Mucosa of descending colon (tissue), 3 donors: ENCODE measurements around the gene MECP2. TPM values are rescaled to one million over a fixed set of nuclear protein-coding genes. Genes with fewer than 3 reads are reported as not detected.

ENCODE experiments used
- ATAC-seq: fragments of 200-7000 bp; cut with Tn5 transposase; one replicate; pipeline ENCODE4 v1.9.1; 2020; ENCODE audit warnings: mild to moderate bottlenecking, moderate library complexity
- DNase-seq, 3 donors: peaks; one replicate each; pipeline ENCODE4 v3.0.0-alpha.2; 2020
- H3K36me3 ChIP-seq: fragments of 200-600 bp; one replicate; pipeline ENCODE4 v1.8.0; 2021; ENCODE audit warnings: low read depth, mild to moderate bottlenecking
- H3K4me1 ChIP-seq: fragments of 200-600 bp; one replicate; pipeline ENCODE4 v1.8.0; 2021; ENCODE audit warnings: low read depth, mild to moderate bottlenecking
- H3K4me3 ChIP-seq: fragments of 200-600 bp; one replicate; pipeline ENCODE4 v1.8.0; 2021; ENCODE audit warnings: mild to moderate bottlenecking
- H3K9me3 ChIP-seq: fragments of 200-600 bp; one replicate; pipeline ENCODE4 v1.8.0; 2021; ENCODE audit warnings: mild to moderate bottlenecking
- intact Hi-C, 2 donors: fragments of 100-400 bp; cut with DNase I in 1 of 2; cut with micrococcal nuclease in 1 of 2; formaldehyde crosslinking; loops; one replicate each; pipeline versions ENCODE4 v1.11.0 to v1.11.1; 2022; cut with DNase I, micrococcal nuclease
- total RNA-seq, 3 donors: library from RNA; stranded (reverse); fragmentation: NEBNext Ultra II Directional in 2 of 3; extraction: Animal tissue kit (Norgen Biotek cat#: 25700) in 2 of 3; gene quantifications; one replicate each; pipeline versions ENCODE4 v1.2.1 to v1.2.4, GENCODE V29; 2021 to 2023
- TF ChIP-seq, protein P1 (sequence below): fragments of 200-600 bp; IDR thresholded peaks from one replicate; pipeline ENCODE4 v1.8.0; 2022; ENCODE audit warnings: antibody characterized with exemption, mild to moderate bottlenecking
- donor health status: DM: no; HTN: no; CAD: no; lungs with moderate emphysema.
- donor health status: DM: no; HTN: no; CAD: no.
- donor health status: DM: no; HTN: yes; CAD: no.

Gene MECP2
- total RNA-seq, 3 donors from 2014 or later, result 33.5 to 55.6 (median 35.6) TPM

DNA sequence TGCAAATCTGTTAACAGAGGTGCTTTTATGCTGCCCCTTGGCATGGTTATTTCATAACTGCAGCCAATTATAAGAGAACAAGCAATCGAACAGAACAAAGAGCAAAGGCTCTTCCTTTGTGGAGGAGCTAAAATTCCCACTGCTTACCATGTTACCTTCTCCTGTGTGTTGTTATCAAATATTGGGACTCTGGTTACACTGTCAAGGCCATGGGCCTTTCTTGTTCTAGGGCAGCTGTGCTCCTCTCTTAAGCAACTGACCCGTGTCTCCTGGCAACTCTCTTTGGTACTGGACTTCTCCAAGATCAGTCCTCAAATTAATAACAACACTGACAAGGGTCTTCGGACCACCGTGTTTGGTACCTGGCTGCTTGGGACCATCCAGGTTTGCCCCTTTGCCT, 34.4 kb upstream of the MECP2 start:
- TF ChIP-seq, protein P1, sequence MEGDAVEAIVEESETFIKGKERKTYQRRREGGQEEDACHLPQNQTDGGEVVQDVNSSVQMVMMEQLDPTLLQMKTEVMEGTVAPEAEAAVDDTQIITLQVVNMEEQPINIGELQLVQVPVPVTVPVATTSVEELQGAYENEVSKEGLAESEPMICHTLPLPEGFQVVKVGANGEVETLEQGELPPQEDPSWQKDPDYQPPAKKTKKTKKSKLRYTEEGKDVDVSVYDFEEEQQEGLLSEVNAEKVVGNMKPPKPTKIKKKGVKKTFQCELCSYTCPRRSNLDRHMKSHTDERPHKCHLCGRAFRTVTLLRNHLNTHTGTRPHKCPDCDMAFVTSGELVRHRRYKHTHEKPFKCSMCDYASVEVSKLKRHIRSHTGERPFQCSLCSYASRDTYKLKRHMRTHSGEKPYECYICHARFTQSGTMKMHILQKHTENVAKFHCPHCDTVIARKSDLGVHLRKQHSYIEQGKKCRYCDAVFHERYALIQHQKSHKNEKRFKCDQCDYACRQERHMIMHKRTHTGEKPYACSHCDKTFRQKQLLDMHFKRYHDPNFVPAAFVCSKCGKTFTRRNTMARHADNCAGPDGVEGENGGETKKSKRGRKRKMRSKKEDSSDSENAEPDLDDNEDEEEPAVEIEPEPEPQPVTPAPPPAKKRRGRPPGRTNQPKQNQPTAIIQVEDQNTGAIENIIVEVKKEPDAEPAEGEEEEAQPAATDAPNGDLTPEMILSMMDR, result no peak
- ATAC-seq (no peak), DNase-seq (peak in 1 of 3 donors; percentile 6)
- no peaks in the 10 kb centered on the region for H3K36me3 ChIP-seq
- no peaks in the 10 kb centered on the region for H3K4me1 ChIP-seq
- no peak overlapping the region for H3K4me3 ChIP-seq
- H3K9me3 ChIP-seq, result no peaks in the 10 kb centered on the region
- intact Hi-C loops, result no loop called here

DNA sequence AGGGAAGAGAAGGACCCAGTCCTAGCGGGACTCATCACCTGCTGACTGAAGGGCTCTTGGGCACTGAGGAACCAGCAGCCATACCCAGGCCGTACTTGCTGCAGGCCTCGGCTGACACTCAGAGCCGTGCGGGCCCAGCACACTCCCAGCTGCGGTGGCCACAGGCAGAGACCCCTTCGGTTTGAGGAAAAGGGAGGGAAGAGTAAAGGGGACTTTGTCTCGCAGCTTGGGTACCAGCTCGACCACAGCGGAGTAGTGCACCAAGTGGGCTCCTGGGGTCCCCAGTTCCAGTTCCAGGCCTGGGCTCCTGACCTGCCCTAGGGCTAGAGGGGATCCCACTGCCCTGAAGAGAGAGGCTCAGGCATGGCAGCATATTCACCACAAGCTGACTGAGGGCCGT, 28.6 kb upstream of the MECP2 start:
- no peak for ATAC-seq
- no peak overlapping the region for H3K4me3 ChIP-seq
- TF ChIP-seq, protein P1, result no peak
- no peak for DNase-seq
- H3K36me3 ChIP-seq, result no peaks in the 10 kb centered on the region
- intact Hi-C loops, result no loop called here
- no peaks in the 10 kb centered on the region for H3K9me3 ChIP-seq
- H3K4me1 ChIP-seq, result no peaks in the 10 kb centered on the region

DNA sequence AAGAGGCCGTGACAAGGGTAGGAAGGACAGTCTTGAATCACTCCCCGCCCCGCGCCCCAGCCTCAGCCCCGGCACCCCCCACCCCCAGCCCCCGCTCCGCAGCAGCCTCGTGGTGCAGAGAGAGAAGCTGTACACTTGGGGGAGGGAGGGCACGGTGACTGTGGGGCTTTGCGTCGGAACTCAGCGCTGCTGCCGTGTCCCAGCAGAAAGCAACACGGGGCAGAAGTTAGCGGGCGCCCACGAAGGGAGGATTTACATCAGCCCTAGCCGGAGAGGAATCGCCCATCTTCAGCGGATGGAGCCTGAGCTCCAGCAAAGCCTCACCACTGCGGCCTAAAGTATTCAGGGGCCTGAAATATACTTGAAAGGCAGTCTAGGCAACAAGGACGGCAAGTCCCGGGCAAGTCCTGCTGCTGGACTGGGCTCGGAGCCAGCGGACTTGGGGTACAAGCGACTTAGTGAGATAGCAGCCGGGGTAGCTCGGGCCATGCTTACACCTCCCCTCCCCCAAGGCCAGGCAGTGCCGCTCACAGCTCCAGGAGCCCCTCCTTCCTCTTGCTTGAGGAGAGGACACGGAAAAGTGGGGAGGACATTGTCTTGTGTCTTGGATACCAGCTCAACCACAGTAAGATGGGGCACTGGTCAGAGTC, 28.0 kb upstream of the MECP2 start:
- DNase-seq (no peak), ATAC-seq (no peak)
- no peaks in the 10 kb centered on the region for H3K4me1 ChIP-seq
- intact Hi-C loops, result no loop called here
- no peaks in the 10 kb centered on the region for H3K36me3 ChIP-seq
- H3K9me3 ChIP-seq, result no peaks in the 10 kb centered on the region
- no peak overlapping the region for H3K4me3 ChIP-seq
- TF ChIP-seq, protein P1, result no peak

DNA sequence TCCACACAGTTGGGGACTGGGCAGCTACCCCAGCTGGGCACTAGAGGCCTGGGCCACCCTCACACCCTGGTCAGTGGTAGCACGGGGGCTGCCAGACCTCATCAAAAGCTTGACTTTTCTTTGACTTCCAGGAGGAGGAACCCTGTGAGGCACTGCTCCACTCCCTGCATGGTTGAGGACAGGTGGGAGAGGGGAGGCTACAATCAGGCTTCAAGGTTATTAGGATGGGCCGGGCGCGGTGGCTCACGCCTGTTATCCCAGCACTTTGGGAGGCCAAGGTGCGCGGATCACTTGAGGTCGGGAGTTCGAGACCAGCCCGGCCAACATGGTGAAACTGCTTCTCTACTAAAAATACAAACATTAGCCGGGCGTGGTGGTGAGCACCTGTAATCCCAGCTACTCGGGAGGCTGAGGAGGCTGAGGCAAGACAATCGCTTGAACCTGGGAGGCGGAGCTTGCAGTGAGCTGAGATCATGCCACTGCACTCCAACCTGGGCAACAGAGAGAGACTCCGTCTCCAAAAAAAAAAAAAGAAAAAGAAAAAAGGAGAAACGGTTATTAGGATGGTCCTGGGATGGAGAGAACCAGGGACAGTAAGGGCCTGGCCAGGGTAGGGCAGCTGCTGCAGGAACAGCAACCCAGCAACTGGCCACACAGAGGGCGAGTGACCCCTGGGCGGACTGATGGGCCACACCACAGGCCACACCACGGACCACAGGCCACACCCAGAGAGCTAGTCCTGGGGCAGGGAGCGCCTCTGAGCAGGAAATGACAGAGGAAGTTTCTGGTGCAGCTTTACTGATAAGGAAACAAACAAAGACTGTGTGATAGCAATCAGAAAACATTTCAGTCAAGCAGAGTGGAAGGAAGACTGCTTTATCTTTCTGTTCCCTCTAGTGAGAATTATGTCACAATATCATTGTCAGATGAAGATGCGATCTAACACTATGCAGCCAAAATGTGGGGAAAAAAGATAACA, 26.0 kb upstream of the MECP2 start:
- intact Hi-C loops, result no loop called here

DNA sequence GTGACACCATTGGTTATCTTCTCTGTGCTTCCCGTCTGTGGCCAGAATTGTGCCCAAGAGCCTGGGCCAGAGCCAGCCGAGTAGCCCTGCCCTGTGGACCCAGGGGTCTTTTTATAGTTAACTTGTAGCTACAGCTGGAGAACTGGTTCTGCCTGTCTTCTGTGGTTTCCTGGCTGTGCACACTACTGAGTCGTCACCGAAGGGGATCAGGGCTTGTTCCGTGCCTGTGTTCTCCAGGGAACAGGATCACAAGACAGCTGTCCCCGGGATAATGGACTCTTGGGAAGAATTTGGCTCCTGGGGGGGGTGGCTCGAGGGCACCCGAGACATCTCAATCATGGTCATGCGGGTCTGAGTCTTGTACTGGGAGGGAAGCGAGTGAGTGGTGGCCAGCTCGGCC, 24.4 kb upstream of the MECP2 start:
- Histone ChIP-seq H3K4me1 (no peaks in the 10 kb centered on the region), H3K36me3 (no peaks in the 10 kb centered on the region), H3K4me3 (no peak overlapping the region), H3K9me3 (no peaks in the 10 kb centered on the region)
- intact Hi-C loops, result no loop called here
- peak in 1 of 3 donors; percentile 13 for DNase-seq
- TF ChIP-seq, protein P1, result no peak
- peak; percentile 45 for ATAC-seq

More for the DNA sequence above, 26.0 kb upstream of the MECP2 start:
- ATAC-seq (peak; percentile 95), DNase-seq (peak; percentile 59 to 73 (median 62))
- TF ChIP-seq, protein P1, result no peak
- Histone ChIP-seq H3K36me3 (no peaks in the 10 kb centered on the region), H3K4me1 (no peaks in the 10 kb centered on the region), H3K4me3 (no peak overlapping the region), H3K9me3 (no peaks in the 10 kb centered on the region)
